GM21825 (cell line): Measurements from ENCODE around the gene SAMD9.
"Not testable (repeated sequence)": the region's sequence is repeated elsewhere in the genome, so short reads cannot be mapped to it uniquely, and the experiment has no call there.

Experiments used
- ATAC-seq: cut with Tn5 transposase; IDR thresholded peaks from one replicate; pipeline ENCODE4 v1.9.1; 2021; ENCODE audit warnings: mild to moderate bottlenecking, moderate library complexity; ENCODE audit not compliant: unreplicated experiment

SAMD9 gene

GRCh38 chr7:93120592-93121549 is 3.1 kb upstream of the SAMD9 start:
- no peak for ATAC-seq

- ATAC-seq: no peak
These were observed 1.6 kb upstream of the SAMD9 start for GRCh38 chr7:93119191-93119905.

GRCh38 chr7:93117327-93117726 is 452 bp downstream of the SAMD9 start:
- no peak for ATAC-seq

- ATAC-seq: no peak
These were observed 2.0 kb downstream of the SAMD9 start for GRCh38 chr7:93115796-93116195.

GRCh38 chr7:93108003-93108402 is 9.8 kb downstream of the SAMD9 start:
- ATAC-seq: no peak

- no peak for ATAC-seq
These were observed 20.4 kb downstream of the SAMD9 start for GRCh38 chr7:93097388-93097787.

GRCh38 chr7:93092757-93093370 is 24.9 kb downstream of the SAMD9 start:
- peak; percentile 72 for ATAC-seq

- not testable (repeated sequence) for ATAC-seq
These were observed 44.4 kb downstream of the SAMD9 start for GRCh38 chr7:93073357-93073756.

- ATAC-seq: no peak
These were observed 55.2 kb downstream of the SAMD9 start for GRCh38 chr7:93062599-93062998.

- no peak for ATAC-seq
These were observed 56.9 kb downstream of the SAMD9 start for GRCh38 chr7:93060865-93061264.

GRCh38 chr7:93060025-93060424 is 57.8 kb downstream of the SAMD9 start:
- no peak for ATAC-seq

GRCh38 chr7:93056621-93057020 is 61.2 kb downstream of the SAMD9 start:
- not testable (repeated sequence) for ATAC-seq

GRCh38 chr7:93055543-93056107 is 62.2 kb downstream of the SAMD9 start:
- no peak for ATAC-seq

- no peak for ATAC-seq
These were observed 62.8 kb downstream of the SAMD9 start for GRCh38 chr7:93054975-93055374.

GRCh38 chr7:93053949-93054943 is 63.5 kb downstream of the SAMD9 start:
- ATAC-seq: no peak

- ATAC-seq: no peak
These were observed 64.4 kb downstream of the SAMD9 start for GRCh38 chr7:93053209-93053948.

GRCh38 chr7:93051660-93052059 is 66.1 kb downstream of the SAMD9 start:
- no peak for ATAC-seq
